ENCODE measurements around the gene CCDC142.

DNA sequence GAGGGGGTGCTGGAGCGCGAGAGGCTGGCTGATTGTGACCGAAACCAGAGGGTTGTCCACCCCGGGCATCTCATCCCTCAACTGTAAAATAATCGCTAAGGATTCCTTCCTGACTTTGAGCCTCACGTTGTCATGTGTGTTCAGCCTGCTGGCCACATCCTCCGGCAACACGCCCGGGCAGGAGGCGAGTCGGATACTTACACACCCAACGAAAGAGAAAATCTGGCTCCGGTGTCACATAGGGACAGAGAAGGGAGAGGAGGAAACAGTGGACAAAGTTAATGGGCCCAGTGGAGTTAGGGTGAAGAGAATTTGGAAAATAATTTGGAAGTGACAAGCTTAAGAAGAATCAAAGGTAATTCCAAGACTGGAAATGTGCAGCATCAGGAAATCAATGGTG, 33.9 kb upstream of the CCDC142 start:
- TF ChIP-seq CTCF (IDR thresholded peaks at IDR 0.05), result no peak
- no peak for TF ChIP-seq POLR2A (IDR thresholded peaks at IDR 0.05)
